Astrocyte (in vitro differentiated cells and primary cell): ENCODE measurements around the gene SPDL1.

Experiments used
- EZH2 ChIP-seq: IDR thresholded peaks from 2 replicates; pipeline ENCODE4 v1.6.1; 2012; ENCODE audit warnings: mild to moderate bottlenecking, low read length, inconsistent platforms; ENCODE audit not compliant: insufficient read depth
- TF ChIP-seq, protein P1 (sequence below): IDR thresholded peaks from 2 replicates; pipeline ENCODE4 v1.5.1; 2011; ENCODE audit warnings: low read depth, mild to moderate bottlenecking, inconsistent platforms, low read length, moderate library complexity; ENCODE audit not compliant: insufficient read depth

DNA sequence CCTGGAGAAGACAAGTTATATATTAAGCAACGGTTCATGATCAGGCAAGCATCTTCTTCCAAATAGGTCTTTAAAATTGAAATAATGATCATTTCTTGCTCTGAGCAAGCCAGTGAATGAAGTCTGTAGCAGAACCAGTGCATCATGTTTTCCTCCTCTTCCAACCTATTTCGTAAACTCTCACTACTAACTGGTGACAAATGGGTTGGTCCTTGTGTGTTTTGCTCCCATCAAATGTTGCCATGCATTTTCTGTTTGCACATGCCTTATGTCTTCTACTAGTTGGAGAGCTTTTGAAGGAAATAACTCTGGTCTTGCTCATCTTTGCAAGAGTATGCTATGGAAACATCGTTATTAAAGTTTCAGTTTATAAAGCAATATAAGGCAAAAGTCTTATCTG lies 37.2 kb upstream of the SPDL1 start:
- TF ChIP-seq, protein P1, sequence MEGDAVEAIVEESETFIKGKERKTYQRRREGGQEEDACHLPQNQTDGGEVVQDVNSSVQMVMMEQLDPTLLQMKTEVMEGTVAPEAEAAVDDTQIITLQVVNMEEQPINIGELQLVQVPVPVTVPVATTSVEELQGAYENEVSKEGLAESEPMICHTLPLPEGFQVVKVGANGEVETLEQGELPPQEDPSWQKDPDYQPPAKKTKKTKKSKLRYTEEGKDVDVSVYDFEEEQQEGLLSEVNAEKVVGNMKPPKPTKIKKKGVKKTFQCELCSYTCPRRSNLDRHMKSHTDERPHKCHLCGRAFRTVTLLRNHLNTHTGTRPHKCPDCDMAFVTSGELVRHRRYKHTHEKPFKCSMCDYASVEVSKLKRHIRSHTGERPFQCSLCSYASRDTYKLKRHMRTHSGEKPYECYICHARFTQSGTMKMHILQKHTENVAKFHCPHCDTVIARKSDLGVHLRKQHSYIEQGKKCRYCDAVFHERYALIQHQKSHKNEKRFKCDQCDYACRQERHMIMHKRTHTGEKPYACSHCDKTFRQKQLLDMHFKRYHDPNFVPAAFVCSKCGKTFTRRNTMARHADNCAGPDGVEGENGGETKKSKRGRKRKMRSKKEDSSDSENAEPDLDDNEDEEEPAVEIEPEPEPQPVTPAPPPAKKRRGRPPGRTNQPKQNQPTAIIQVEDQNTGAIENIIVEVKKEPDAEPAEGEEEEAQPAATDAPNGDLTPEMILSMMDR = no peak
- TF ChIP-seq EZH2 = no peak
